Measurements from ENCODE around the gene FHIT. TPM values are rescaled to one million over a fixed set of nuclear protein-coding genes. Genes with fewer than 3 reads are reported as not detected.

FHIT gene
- total and polyA plus RNA-seq, 2 of the 4 experiments (the other 2 are of a cell fraction) = 0.07 TPM; not detected in 1

GRCh38 chr3:60125686-60126085 lies 1125.6 kb downstream of the FHIT start:
- Histone ChIP-seq H2BK5ac (ENCODE audit: low read depth, low read length, poor library complexity, severe bottlenecking) (no peak overlapping the region), H3K56ac (ENCODE audit: extremely low read depth, insufficient read depth, low read length) (no peak overlapping the region), H2AK5ac (ENCODE audit: low read depth, low read length) (no peak overlapping the region), H3K18ac (ENCODE audit: low read depth, low read length) (no peak overlapping the region), H2BK120ac (ENCODE audit: low read depth, low read length) (no peak overlapping the region), H3K27me3 (ENCODE audit: control insufficient read depth, insufficient read depth, low read length) (no peaks in the 10 kb centered on the region), H3K9me3 (ENCODE audit: control insufficient read depth, insufficient read depth, low read length) (no peaks in the 10 kb centered on the region), H3K4me2 (ENCODE audit: low read depth, low read length) (no peak overlapping the region), H3K14ac (replicated peaks; ENCODE audit: low read depth, low read length) (no peak overlapping the region), H3K9me1 (ENCODE audit: insufficient read depth, low read length) (no peaks in the 10 kb centered on the region), H2BK15ac (ENCODE audit: low read depth, low read length) (no peak overlapping the region), H2AFZ (replicated peaks; ENCODE audit: low read length, poor library complexity) (no peak overlapping the region), H2BK20ac (ENCODE audit: low read depth, low read length) (no peak overlapping the region), H3K4me3 (ENCODE audit: insufficient read depth, low read depth, low read length) (no peak overlapping the region), H3K79me1 (ENCODE audit: low read depth in 1 of 2, low read length in 2 of 2) (no peaks in the 10 kb centered on the region), H3K27ac (ENCODE audit: insufficient read depth, low read length) (no peak overlapping the region), H4K91ac (ENCODE audit: insufficient read depth, low read depth, low read length) (no peak overlapping the region), H3K4me1 (ENCODE audit: control insufficient read depth, insufficient read depth, low read length) (no peaks in the 10 kb centered on the region), H3K23ac (ENCODE audit: low read depth, low read length) (no peak overlapping the region), H3K4ac (ENCODE audit: low read depth, low read length) (no peak overlapping the region), H2AK9ac (replicated peaks; ENCODE audit: low read depth, low read length, poor library complexity) (no peak overlapping the region), H4K5ac (ENCODE audit: low read depth, low read length) (no peak overlapping the region), H3K9ac (ENCODE audit: low read depth, low read length) (no peak overlapping the region), H3K36me3 (ENCODE audit: control insufficient read depth, insufficient read depth, low read length) (no peaks in the 10 kb centered on the region), H4K20me1 (ENCODE audit: insufficient read depth, low read length) (no peaks in the 10 kb centered on the region), H4K8ac (ENCODE audit: low read depth in 2 of 2, low read length in 2 of 2) (no peak overlapping the region)
- no CpG with 5 or more reads among the region's 3 CpGs for WGBS, 2 experiments (ENCODE audit: extremely low coverage in 2 of 2, insufficient read length in 1 of 2)
- dilution Hi-C loops (cut with HindIII; ENCODE audit: low sequenced_read_pairs, unreplicated experiment) = no loop called here
- no TSS peak for BruUV-seq (replicated peaks)
- no peak for ATAC-seq (ENCODE audit: low read depth)
- ChIA-PET CTCF (no interaction called here), POLR2A (ENCODE audit: unreplicated experiment) (no interaction called here)
- DNase-seq = no peak
- intact Hi-C loops (cut with micrococcal nuclease) = no loop called here
- in situ Hi-C loops (cut with MboI; ENCODE audit: low sequenced_read_pairs) = no loop called here
- TF ChIP-seq MXI1 (IDR thresholded peaks at IDR 0.05; ENCODE audit: borderline replicate concordance, low read depth, low read length) (no peak), CHD1 (IDR thresholded peaks at IDR 0.05; ENCODE audit: low read depth, low read length) (no peak), FOS (IDR thresholded peaks at IDR 0.05; ENCODE audit: low read depth, low read length) (no peak), MAZ (IDR thresholded peaks at IDR 0.05; ENCODE audit: borderline replicate concordance, low read depth, low read length) (no peak), POLR2A (IDR thresholded peaks at IDR 0.05; ENCODE audit: low read depth, low read length) (no peak), CTCF (conservative IDR thresholded peaks at IDR 0.05; ENCODE audit: low read depth, low read length) (no peak), BHLHE40 (IDR thresholded peaks at IDR 0.05; ENCODE audit: low read depth, low read length) (no peak), RCOR1 (IDR thresholded peaks at IDR 0.05; ENCODE audit: insufficient replicate concordance, low read length) (no peak), RAD21 (IDR thresholded peaks at IDR 0.05; ENCODE audit: low read length) (no peak), MAFK (IDR thresholded peaks at IDR 0.05; ENCODE audit: low read depth, low read length) (no peak), SMC3 (IDR thresholded peaks at IDR 0.05; ENCODE audit: low read depth, low read length) (no peak), ELK1 (IDR thresholded peaks at IDR 0.05; ENCODE audit: borderline replicate concordance, low read depth, low read length) (no peak)
